GM12872 (cell line): ENCODE measurements around the gene STRIP2.

Experiments
- CTCF ChIP-seq: IDR thresholded peaks from 3 replicates; pipeline ENCODE4 v1.5.1; 2011; ENCODE audit warnings: low read depth, mild to moderate bottlenecking, low read length, moderate library complexity; ENCODE audit not compliant: insufficient read depth

The STRIP2 gene

GRCh38 chr7:129464194-129464593 is 30.0 kb downstream of the STRIP2 start:
- no peak for TF ChIP-seq CTCF

- TF ChIP-seq CTCF, result no peak
Observed at GRCh38 chr7:129465080-129465479, 30.8 kb downstream of the STRIP2 start.

- no peak for TF ChIP-seq CTCF
Observed at GRCh38 chr7:129466796-129467195, 32.6 kb downstream of the STRIP2 start.

GRCh38 chr7:129468087-129468486 is 33.9 kb downstream of the STRIP2 start:
- TF ChIP-seq CTCF, result no peak

GRCh38 chr7:129468547-129468946 is 34.3 kb downstream of the STRIP2 start:
- TF ChIP-seq CTCF, result no peak

GRCh38 chr7:129469930-129470329 is 35.7 kb downstream of the STRIP2 start:
- TF ChIP-seq CTCF, result no peak

- no peak for TF ChIP-seq CTCF
Observed at GRCh38 chr7:129470411-129470810, 36.2 kb downstream of the STRIP2 start.

- TF ChIP-seq CTCF, result no peak
Observed at GRCh38 chr7:129471402-129471827, 37.2 kb downstream of the STRIP2 start.
